Bronchial epithelial cell (primary cell): Measurements from ENCODE around the gene TCP10L. TPM values are rescaled to one million over a fixed set of nuclear protein-coding genes. Genes with fewer than 3 reads are reported as not detected.

Source experiments
- DNase-seq: peaks from one replicate; pipeline ENCODE4 v3.0.0-alpha.2; 2010; ENCODE audit warnings: low read depth
- FAIRE-seq: peaks from 2 replicates; lab custom pipeline; 2011; peaks lifted over from hg19 to GRCh38; lab: Jason Lieb, UNC
- H3K27me3 ChIP-seq: 2 replicates; pipeline ENCODE4 v1.5.1; 2011; ENCODE audit warnings: low read length; ENCODE audit not compliant: control insufficient read depth, insufficient read depth
- H3K36me3 ChIP-seq: 2 replicates; pipeline ENCODE4 v1.5.1; 2011; ENCODE audit warnings: low read length; ENCODE audit not compliant: control insufficient read depth, insufficient read depth
- H3K4me3 ChIP-seq: 2 replicates; pipeline ENCODE4 v1.5.1; 2011; ENCODE audit warnings: mild to moderate bottlenecking, low read depth, low read length, control low read depth
- total RNA-seq: library from RNA; depleted of rRNA; stranded (reverse); fragments of >200 nt; gene quantifications from 2 replicates; pipeline ENCODE4 v1.2.1, GENCODE V29; 2014
- TF ChIP-seq, protein P1 (sequence below): IDR thresholded peaks from 2 replicates; pipeline ENCODE4 v1.5.1; 2011; ENCODE audit warnings: mild to moderate bottlenecking, moderate library complexity, low read length, control low read depth, inconsistent platforms; ENCODE audit not compliant: insufficient read depth, severe bottlenecking

TCP10L gene
- total RNA-seq, 1 donor from 2014 or later, result 0.26 TPM

DNA sequence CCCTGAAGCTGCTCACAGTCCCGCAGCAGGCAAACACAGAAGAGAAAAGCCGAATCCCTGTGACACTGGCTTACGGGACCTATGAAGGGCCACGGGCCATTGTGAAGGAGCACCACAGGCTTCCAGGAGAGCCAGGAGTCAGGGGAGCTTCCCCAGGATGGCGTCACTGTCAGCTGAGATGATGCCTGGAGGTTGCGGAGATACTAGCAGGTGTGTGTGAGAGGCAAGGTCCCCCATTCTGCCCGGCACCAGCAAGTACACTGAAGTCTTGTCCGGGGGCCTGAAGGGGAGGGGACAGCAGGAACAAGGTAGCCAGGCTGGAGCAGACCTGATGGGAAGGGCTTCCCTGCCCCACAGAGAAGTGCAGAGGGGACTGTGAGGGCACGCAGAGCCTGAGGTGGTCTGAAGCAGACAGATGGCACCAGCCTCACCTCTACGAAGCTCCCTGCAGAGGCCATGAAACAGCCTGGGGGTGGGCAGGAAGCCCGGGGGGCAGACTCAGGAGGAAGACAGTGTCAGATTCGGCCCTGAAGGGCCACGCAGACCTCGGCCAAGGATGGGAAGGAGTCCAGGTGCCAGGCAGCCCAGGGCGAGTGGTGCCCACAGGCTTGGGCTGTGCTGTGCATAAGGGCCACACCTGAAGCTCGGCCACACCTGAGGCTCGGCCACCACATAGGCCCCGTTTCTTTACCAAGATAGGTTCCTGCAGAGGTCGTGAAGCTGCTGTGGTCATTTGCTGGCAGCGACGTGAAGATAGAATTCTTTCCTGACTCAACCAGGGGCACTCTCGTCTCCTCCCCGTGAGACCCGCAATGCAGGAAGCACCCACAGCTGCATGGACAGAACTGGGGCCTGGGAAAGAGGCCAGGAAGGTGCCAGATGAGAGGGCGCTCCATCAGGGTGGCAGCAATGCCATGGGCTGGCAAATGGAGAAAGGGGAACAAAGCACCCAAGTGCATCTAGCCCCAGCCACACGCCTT lies 10.1 kb downstream of the TCP10L start:
- Histone ChIP-seq H3K27me3 (peaks cover 3% of the 10 kb centered on the region), H3K4me3 (no peak overlapping the region), H3K36me3 (no peaks in the 10 kb centered on the region)
- DNase-seq (no peak), FAIRE-seq (no peak)
- TF ChIP-seq, protein P1, sequence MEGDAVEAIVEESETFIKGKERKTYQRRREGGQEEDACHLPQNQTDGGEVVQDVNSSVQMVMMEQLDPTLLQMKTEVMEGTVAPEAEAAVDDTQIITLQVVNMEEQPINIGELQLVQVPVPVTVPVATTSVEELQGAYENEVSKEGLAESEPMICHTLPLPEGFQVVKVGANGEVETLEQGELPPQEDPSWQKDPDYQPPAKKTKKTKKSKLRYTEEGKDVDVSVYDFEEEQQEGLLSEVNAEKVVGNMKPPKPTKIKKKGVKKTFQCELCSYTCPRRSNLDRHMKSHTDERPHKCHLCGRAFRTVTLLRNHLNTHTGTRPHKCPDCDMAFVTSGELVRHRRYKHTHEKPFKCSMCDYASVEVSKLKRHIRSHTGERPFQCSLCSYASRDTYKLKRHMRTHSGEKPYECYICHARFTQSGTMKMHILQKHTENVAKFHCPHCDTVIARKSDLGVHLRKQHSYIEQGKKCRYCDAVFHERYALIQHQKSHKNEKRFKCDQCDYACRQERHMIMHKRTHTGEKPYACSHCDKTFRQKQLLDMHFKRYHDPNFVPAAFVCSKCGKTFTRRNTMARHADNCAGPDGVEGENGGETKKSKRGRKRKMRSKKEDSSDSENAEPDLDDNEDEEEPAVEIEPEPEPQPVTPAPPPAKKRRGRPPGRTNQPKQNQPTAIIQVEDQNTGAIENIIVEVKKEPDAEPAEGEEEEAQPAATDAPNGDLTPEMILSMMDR, result no peak

DNA sequence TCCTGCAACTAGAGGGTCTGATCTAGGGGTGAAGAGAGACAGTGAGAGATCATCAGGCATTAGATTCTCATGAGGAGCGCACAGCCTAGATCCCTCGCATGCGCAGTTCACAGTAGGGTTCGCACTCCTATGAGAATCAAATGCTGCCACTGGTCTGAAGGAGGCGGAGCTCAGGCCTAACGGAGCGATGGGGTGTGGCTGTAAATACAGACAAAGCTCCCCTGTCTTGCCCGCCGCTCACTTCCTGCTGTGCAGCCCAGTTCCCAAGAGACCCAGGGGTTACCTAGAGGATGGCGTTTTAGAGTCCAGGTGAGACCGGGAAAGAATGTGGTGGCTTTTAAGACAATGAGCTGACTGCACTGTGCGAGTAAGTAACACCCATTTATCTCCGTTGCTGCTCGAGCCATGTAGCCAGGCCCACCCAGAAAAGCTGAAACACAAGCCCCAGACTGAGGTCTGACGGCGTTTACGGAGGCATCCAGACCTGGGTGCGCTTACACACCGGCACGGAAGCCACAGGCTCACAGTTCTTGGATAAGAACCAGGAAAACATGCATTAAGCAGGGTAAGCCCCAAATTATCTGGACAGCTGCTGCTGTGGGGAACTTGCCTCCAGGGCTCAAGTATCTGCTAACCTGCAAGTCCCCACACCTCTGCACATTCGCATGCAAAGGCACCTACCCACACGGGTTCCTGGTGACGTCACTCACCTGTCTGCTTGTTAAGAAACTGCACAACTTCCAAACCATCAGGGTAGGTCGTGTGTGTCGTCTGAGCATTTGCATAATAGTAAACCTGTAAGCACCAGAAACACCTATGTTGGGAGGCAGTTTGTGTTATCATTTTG lies 12.5 kb downstream of the TCP10L start:
- TF ChIP-seq, protein P1, result no peak
- H3K36me3 ChIP-seq, result no peaks in the 10 kb centered on the region
- peak overlapping the region; percentile 15 for H3K4me3 ChIP-seq
- FAIRE-seq (no peak), DNase-seq (peak; percentile 67)
- no peaks in the 10 kb centered on the region for H3K27me3 ChIP-seq

DNA sequence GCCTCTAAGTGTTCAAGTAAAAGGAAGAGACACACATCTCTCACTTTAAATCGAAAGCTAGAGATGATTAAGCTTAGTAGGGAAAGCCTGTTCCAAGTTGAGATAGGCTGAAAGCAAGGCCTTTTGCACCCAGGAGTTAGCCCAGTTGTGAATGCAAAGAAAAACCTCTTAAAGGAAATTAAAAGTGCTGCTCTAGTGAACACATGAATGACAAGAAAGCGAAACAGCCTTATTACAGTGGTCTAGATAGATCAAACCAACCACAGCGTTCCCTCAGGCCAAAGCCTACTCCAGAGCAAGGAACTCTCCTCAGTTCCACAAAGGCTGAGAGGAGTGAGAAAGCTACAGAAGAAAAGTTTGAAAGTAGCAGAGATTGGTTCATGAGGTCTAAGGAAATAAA lies 14.9 kb downstream of the TCP10L start:
- TF ChIP-seq, protein P1, result no peak
- no peak overlapping the region for H3K4me3 ChIP-seq
- DNase-seq (no peak), FAIRE-seq (no peak)
- no peaks in the 10 kb centered on the region for H3K27me3 ChIP-seq
- no peaks in the 10 kb centered on the region for H3K36me3 ChIP-seq

DNA sequence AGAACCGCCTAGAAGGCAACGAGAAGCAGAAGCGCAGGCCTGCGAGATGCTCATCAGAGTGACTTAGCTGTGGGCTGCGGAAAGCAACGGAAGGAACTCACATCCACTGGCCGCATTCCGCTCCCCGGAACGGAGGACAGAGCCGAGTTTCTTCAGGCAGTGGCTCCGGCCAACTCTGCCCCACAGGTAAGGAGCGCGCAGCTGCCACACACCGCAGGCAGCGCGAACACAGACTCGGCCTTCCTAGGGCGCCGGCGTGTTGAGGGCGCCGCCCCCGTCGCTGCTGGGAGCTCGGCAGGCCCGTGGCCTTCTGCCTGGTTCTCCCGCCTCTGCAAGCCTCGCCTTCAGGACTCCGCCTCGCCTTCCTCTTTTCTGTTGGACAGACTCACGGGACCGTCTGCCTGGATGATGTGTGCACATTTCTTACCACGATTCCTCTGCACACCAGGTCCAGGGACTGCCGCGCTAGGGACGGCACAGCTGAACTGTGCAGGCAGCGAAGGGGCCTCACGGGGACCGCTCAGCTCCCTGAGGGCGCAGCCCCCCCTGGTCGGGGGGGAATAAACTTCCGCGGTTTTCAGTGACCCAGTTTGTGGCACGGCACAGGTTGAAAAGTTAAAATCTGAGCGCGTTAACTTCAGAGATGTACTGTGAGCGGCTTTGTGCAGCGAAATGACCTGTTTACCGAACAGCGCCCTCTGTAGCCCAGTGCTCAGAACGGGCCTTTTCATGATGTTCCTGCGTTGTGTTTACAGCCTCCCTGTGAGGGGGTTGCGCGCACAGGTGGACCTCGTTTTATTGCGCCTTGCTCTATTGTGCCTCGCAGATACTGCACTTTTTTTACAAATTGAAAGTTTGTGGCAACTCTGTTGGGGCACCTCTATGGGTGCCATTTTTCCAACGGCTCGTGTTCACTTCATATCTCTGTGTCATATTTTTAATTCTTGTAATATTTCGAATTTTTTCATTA lies 15.8 kb downstream of the TCP10L start:
- FAIRE-seq (no peak), DNase-seq (peak; percentile 69)
- no peaks in the 10 kb centered on the region for H3K36me3 ChIP-seq
- TF ChIP-seq, protein P1, result peak; percentile 92
- peak overlapping the region; percentile 43 for H3K4me3 ChIP-seq
- H3K27me3 ChIP-seq, result no peaks in the 10 kb centered on the region

DNA sequence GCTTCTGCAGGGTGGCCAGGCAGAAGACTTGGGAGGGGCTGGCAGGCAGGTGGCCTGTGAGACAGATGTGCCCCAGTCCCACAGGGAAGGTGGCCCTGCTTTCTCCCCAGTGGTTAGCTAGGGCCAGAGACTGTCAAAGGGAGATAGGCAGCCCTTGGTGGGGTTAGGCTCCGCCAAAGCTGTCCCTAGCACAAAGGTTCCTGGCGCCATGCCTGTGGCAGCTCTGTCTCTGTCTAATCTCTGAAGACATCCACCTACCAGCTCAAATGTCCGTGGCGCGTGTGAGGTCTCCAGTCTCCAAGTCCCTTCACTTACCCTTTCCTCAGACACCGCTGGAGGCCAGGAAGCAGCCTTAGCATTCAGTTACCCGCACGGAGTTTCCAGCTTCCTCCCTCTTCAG lies 17.7 kb downstream of the TCP10L start:
- no peak for FAIRE-seq
- TF ChIP-seq, protein P1, result no peak

More for the DNA sequence above, 17.7 kb downstream of the TCP10L start:
- Histone ChIP-seq H3K36me3 (no peaks in the 10 kb centered on the region), H3K4me3 (no peak overlapping the region), H3K27me3 (no peaks in the 10 kb centered on the region)
- no peak for DNase-seq
